G401.6 (cell line): ENCODE measurements around the gene RRP9.
"Not testable (repeated sequence)": the region's sequence is repeated elsewhere in the genome, so short reads cannot be mapped to it uniquely, and the experiment has no call there.

Source experiments
- FAIRE-seq: peaks from 2 replicates; lab custom pipeline; 2012; peaks lifted over from hg19 to GRCh38; lab: Jason Lieb, UNC

Gene RRP9

GRCh38 chr3:51938780-51939425 lies 2.8 kb downstream of the RRP9 start:
- no peak for FAIRE-seq

- no peak for FAIRE-seq
These were observed 3.9 kb downstream of the RRP9 start for GRCh38 chr3:51937611-51938450.

- no peak for FAIRE-seq
These were observed 4.7 kb downstream of the RRP9 start for GRCh38 chr3:51937014-51937413.

- FAIRE-seq = no peak
These were observed 5.6 kb downstream of the RRP9 start for GRCh38 chr3:51935886-51936755.

- FAIRE-seq = no peak
These were observed 6.5 kb downstream of the RRP9 start for GRCh38 chr3:51934991-51935885.

- no peak for FAIRE-seq
These were observed 7.4 kb downstream of the RRP9 start for GRCh38 chr3:51934139-51934850.

- no peak for FAIRE-seq
These were observed 8.1 kb downstream of the RRP9 start for GRCh38 chr3:51933471-51934138.

GRCh38 chr3:51932471-51933370 lies 9.0 kb downstream of the RRP9 start:
- FAIRE-seq = no peak

- no peak for FAIRE-seq
These were observed 9.9 kb downstream of the RRP9 start for GRCh38 chr3:51931756-51932155.

GRCh38 chr3:51930439-51930838 lies 11.3 kb downstream of the RRP9 start:
- FAIRE-seq = no peak

GRCh38 chr3:51929420-51930003 lies 12.2 kb downstream of the RRP9 start:
- no peak for FAIRE-seq

- FAIRE-seq = not testable (repeated sequence)
These were observed 12.7 kb downstream of the RRP9 start for GRCh38 chr3:51928981-51929380.

GRCh38 chr3:51928438-51928837 lies 13.3 kb downstream of the RRP9 start:
- no peak for FAIRE-seq

GRCh38 chr3:51927061-51927977 lies 14.4 kb downstream of the RRP9 start:
- no peak for FAIRE-seq

- no peak for FAIRE-seq
These were observed 20.6 kb downstream of the RRP9 start for GRCh38 chr3:51921081-51921578.

- no peak for FAIRE-seq
These were observed 25.3 kb downstream of the RRP9 start for GRCh38 chr3:51916418-51916817.

- no peak for FAIRE-seq
These were observed 33.7 kb downstream of the RRP9 start for GRCh38 chr3:51908026-51908425.
